K562 (cell line): ENCODE measurements around the gene GNPTAB. TPM values are rescaled to one million over a fixed set of nuclear protein-coding genes. Genes with fewer than 3 reads are reported as not detected.

ENCODE experiments used
- BRCA1 ChIP-seq, 2 experiments: fragments of 450-650 bp in 1 of 2; sonication (generic) in 1 of 2; formaldehyde crosslinking in 1 of 2; IDR thresholded peaks; 2 replicates each; pipeline versions ENCODE4 v1.5.0 to v1.6.1; 2017 to 2020; ENCODE audit warnings: mild to moderate bottlenecking in 1 of 2, missing genetic modification reagents in 1 of 2
- POLR3G ChIP-seq: IDR thresholded peaks from 2 replicates; pipeline ENCODE4 v1.6.1; 2011; ENCODE audit not compliant: insufficient read length, insufficient replicate concordance; ENCODE audit errors: extremely low read depth
- SAFB ChIP-seq: fragments of 200-400 bp; formaldehyde crosslinking; IDR thresholded peaks from 2 replicates; pipeline ENCODE4 v1.6.1; 2017; ENCODE audit warnings: low read depth, low read length, borderline replicate concordance
- SAFB2 ChIP-seq: fragments of 200-400 bp; formaldehyde crosslinking; IDR thresholded peaks from 2 replicates; pipeline ENCODE4 v1.6.1; 2018; ENCODE audit warnings: borderline replicate concordance, low read length, low read depth, moderate library complexity; ENCODE audit not compliant: severe bottlenecking
- ZNF408 ChIP-seq: fragments of 250-450 bp; sonication (Bioruptor Pico); IDR thresholded peaks from 2 replicates; pipeline ENCODE4 v1.4.0; 2020; ENCODE audit warnings: low read depth, mild to moderate bottlenecking, moderate library complexity
- ZNF699 ChIP-seq: fragments of 250-450 bp; sonication (Bioruptor Pico); IDR thresholded peaks from 2 replicates; pipeline ENCODE4 v1.8.0; 2021; ENCODE audit warnings: mild to moderate bottlenecking, moderate library complexity; ENCODE audit not compliant: insufficient replicate concordance
- ZNF778 ChIP-seq: fragments of 450-650 bp; formaldehyde crosslinking; IDR thresholded peaks from 2 replicates; pipeline ENCODE4 v1.4.0; 2020; ENCODE audit warnings: mild to moderate bottlenecking, moderate library complexity
- polyA plus RNA-seq, 8 experiments: library from polyadenylated mRNA; depleted of rRNA in 4 of 8; stranded (reverse) in 5 of 8; unstranded in 3 of 8; fragments of >200 nt; fragmentation: Nextera tagmentation in 2 of 8; fragmentation: Illumina TruSeq in 1 of 8; extraction: Ambion mirVana in 2 of 8; extraction: Trizol in 1 of 8; gene quantifications; 2 replicates each; pipeline versions ENCODE4 v1.2.1 to v1.2.3, GENCODE V29; 2011 to 2014; ENCODE audit warnings: inconsistent platforms in 1 of 8, missing spikeins in 1 of 8
- total RNA-seq, 7 experiments: library from RNA; depleted of rRNA in 6 of 7; stranded (reverse); fragments of >200 nt in 6 of 7; fragmentation: Illumina TruSeq in 2 of 7; extraction: Trizol in 2 of 7; gene quantifications; 2 replicates each; pipeline versions ENCODE4 v1.2.1 to v1.2.3, GENCODE V29; 2011 to 2021; ENCODE audit warnings: low replicate concordance in 1 of 7
- TF ChIP-seq, protein P1 (sequence below): fragments of 250-450 bp; sonication (Bioruptor Pico); IDR thresholded peaks from 2 replicates; pipeline ENCODE4 v1.4.0; 2020; ENCODE audit warnings: mild to moderate bottlenecking, moderate library complexity
- TF ChIP-seq, protein P2 (sequence below): fragments of 450-650 bp; IDR thresholded peaks from 2 replicates; pipeline ENCODE4 v1.6.1; 2016; ENCODE audit warnings: mild to moderate bottlenecking
- TF ChIP-seq, protein P3 (sequence below): sonication (generic); IDR thresholded peaks from 2 replicates; pipeline ENCODE4 v1.6.1; 2016
- TF ChIP-seq, protein P4 (sequence below): fragments of 250-450 bp; sonication (Bioruptor Pico); IDR thresholded peaks from 2 replicates; pipeline ENCODE4 v1.8.0; 2022; ENCODE audit warnings: inconsistent platforms, mild to moderate bottlenecking, moderate library complexity, borderline replicate concordance
- TF ChIP-seq, protein P5 (sequence below): fragments of 250-450 bp; sonication (Bioruptor Pico); IDR thresholded peaks from 2 replicates; pipeline ENCODE4 v1.5.0; 2021; ENCODE audit warnings: mild to moderate bottlenecking, moderate library complexity

Gene GNPTAB
- total and polyA plus RNA-seq, 9 of the 15 experiments (the other 6 are each of a cell fraction or from before 2014, with no cell fraction given), result 5.9 to 23.2 (median 19.3) TPM

DNA sequence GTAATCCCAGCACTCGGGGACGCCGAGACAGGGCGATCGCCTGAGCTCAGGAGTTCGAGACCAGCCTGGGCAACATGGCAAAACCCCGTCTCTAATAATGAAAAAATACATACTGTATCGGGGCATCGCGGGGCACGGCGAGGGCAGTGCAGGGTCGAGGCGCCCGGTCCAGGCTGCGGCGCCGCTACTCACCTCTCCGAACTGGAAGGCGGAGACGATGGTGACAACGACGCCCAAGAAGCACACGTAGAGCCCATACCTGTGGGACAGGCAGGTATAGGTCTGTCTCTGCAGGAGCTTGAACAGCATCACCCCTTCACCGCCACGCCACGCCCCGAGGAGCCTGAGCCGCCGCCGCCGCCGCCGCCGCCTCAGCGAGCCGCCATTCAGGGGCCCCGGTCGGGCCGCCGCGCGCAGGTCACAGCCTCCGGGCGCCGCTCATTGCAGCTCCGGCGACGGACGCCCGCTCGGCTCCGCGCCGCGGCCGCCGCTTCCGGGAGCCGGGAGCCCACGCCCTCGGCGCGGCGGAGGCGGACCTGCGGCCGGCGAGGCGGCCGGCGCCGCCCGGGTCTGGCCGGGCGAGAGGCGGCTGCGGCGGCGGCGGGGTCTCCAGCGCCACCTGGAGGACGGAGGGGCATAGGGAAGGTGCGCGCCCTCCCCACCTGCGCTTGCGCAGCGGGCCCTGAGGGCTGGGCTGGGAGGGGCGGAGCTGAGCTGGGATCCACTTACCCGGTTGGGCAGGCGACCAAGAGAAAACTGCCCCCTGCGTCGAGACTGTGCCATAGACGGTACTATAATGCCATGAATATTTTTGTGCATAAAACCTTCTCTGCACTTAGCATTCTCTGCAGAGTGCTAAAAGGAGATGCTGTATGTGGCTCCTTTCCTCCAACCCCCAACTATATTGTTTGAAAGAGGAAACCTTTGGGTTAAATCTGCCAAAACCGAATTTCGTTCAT lies at the start of gene GNPTAB (continued):
- TF ChIP-seq, protein P1, sequence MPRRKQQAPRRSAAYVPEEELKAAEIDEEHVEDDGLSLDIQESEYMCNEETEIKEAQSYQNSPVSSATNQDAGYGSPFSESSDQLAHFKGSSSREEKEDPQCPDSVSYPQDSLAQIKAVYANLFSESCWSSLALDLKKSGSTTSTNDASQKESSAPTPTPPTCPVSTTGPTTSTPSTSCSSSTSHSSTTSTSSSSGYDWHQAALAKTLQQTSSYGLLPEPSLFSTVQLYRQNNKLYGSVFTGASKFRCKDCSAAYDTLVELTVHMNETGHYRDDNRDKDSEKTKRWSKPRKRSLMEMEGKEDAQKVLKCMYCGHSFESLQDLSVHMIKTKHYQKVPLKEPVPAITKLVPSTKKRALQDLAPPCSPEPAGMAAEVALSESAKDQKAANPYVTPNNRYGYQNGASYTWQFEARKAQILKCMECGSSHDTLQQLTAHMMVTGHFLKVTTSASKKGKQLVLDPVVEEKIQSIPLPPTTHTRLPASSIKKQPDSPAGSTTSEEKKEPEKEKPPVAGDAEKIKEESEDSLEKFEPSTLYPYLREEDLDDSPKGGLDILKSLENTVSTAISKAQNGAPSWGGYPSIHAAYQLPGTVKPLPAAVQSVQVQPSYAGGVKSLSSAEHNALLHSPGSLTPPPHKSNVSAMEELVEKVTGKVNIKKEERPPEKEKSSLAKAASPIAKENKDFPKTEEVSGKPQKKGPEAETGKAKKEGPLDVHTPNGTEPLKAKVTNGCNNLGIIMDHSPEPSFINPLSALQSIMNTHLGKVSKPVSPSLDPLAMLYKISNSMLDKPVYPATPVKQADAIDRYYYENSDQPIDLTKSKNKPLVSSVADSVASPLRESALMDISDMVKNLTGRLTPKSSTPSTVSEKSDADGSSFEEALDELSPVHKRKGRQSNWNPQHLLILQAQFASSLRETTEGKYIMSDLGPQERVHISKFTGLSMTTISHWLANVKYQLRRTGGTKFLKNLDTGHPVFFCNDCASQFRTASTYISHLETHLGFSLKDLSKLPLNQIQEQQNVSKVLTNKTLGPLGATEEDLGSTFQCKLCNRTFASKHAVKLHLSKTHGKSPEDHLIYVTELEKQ (CRISPR knock-in tag), result no peak
- TF ChIP-seq POLR3G (no peak), SAFB (no peak), ZNF408 (CRISPR knock-in tag) (no peak), ZNF699 (CRISPR knock-in tag) (no peak), ZNF778 (CRISPR knock-in tag) (no peak), BRCA1 (IDR thresholded peaks at IDR 0.05) (no peak), BRCA1 (CRISPR knock-in tag; IDR thresholded peaks at IDR 0.05) (no peak), SAFB2 (no peak)
- TF ChIP-seq, protein P2, sequence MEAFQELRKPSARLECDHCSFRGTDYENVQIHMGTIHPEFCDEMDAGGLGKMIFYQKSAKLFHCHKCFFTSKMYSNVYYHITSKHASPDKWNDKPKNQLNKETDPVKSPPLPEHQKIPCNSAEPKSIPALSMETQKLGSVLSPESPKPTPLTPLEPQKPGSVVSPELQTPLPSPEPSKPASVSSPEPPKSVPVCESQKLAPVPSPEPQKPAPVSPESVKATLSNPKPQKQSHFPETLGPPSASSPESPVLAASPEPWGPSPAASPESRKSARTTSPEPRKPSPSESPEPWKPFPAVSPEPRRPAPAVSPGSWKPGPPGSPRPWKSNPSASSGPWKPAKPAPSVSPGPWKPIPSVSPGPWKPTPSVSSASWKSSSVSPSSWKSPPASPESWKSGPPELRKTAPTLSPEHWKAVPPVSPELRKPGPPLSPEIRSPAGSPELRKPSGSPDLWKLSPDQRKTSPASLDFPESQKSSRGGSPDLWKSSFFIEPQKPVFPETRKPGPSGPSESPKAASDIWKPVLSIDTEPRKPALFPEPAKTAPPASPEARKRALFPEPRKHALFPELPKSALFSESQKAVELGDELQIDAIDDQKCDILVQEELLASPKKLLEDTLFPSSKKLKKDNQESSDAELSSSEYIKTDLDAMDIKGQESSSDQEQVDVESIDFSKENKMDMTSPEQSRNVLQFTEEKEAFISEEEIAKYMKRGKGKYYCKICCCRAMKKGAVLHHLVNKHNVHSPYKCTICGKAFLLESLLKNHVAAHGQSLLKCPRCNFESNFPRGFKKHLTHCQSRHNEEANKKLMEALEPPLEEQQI, result no peak
- TF ChIP-seq, protein P3, sequence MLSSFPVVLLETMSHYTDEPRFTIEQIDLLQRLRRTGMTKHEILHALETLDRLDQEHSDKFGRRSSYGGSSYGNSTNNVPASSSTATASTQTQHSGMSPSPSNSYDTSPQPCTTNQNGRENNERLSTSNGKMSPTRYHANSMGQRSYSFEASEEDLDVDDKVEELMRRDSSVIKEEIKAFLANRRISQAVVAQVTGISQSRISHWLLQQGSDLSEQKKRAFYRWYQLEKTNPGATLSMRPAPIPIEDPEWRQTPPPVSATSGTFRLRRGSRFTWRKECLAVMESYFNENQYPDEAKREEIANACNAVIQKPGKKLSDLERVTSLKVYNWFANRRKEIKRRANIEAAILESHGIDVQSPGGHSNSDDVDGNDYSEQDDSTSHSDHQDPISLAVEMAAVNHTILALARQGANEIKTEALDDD, result no peak
- TF ChIP-seq, protein P4, sequence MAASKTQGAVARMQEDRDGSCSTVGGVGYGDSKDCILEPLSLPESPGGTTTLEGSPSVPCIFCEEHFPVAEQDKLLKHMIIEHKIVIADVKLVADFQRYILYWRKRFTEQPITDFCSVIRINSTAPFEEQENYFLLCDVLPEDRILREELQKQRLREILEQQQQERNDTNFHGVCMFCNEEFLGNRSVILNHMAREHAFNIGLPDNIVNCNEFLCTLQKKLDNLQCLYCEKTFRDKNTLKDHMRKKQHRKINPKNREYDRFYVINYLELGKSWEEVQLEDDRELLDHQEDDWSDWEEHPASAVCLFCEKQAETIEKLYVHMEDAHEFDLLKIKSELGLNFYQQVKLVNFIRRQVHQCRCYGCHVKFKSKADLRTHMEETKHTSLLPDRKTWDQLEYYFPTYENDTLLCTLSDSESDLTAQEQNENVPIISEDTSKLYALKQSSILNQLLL (CRISPR knock-in tag), result no peak
- TF ChIP-seq, protein P5, sequence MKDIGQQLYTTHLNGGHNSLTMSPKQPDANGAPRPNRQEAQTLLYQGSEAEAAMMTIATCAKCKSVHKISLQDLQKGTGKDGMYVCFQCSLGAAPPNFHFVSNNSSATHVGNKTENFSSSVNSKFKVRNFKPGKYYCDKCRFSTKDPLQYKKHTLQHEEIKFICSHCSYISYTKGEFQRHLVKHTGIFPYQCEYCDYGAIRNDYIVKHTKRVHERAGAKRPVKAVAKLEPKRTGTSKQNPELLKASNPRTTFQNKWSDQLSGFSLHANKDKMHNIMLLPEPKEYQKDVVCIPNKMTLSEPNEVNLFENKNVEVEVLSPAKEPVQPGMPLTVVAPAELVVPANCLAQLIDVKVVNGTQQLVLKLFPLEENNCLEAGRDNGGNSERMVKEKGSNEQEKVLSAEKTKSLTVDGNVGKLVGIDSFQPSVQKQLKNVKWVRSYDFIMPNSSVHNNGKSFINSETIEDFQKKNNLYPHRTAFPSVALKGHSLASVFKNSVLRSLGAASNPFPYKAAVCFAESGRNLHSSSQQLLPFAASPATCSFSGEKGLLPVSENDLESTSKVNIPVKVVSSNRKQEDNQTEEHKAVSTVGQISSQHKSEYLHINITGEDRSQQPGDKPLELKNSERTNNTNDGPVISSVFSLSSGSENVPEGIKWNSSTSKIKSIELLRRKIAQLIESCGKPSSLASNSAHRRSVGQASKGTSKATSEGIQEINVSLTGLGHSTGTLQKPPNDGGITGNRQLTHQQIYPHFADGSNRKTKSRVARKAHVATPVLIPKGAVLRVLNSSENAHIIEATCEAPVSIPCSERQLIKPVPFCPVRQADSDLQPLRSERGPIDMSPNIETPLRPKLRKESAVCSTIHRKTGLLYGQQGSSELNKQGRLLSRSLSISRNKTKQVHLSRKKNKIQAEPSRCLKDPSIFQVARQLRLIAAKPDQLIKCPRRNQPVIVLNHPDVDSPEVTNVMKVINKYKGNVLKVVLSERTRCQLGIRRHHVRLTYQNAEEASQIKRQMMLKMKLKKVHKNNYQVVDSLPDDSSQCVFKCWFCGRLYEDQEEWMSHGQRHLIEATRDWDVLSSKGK (CRISPR knock-in tag), result no peak
